ENCODE measurements around the gene C1QTNF5.

C1QTNF5 gene

DNA sequence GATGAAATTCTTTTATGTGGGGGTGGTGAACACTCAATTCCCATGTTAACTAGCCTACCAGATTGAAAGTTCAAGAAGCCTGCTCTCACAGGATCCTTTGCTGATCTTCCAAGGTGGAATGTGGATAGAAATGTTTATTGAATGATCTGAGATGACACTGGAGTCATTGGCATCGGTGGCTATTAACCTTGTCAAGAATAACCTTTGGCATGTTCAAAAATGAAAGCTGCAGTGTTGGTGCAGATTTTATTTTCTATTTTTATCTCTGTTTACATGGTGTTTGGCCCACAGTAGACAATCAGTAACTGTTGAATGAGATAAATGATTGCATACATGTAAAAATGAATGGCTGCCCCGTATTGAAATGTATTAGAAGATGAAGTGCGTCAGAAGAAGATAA is 42.7 kb downstream of the C1QTNF5 start:
- no peak for DNase-seq (ENCODE audit: extremely low read depth in 1 of 2, low read depth in 1 of 2)

DNA sequence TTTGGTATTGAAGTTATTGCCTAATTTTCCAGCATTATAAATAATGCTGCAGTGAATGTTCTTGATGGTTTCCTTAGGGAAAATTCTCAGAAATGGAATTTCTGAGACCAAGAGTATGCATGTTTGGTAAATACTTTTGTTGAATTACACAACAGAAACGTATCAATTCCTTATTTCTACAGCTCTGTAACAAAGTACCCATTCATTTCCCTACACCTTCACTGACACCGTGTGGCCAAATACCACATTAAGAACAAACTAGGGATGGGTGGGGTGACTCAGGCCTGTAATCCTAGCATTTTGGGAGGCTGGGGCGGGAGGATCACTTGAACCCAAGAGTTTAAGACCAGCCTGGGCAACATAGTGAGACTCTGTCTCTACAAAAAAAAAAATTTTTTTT is 45.5 kb downstream of the C1QTNF5 start:
- no peak for DNase-seq (ENCODE audit: extremely low read depth in 1 of 2, low read depth in 1 of 2)

DNA sequence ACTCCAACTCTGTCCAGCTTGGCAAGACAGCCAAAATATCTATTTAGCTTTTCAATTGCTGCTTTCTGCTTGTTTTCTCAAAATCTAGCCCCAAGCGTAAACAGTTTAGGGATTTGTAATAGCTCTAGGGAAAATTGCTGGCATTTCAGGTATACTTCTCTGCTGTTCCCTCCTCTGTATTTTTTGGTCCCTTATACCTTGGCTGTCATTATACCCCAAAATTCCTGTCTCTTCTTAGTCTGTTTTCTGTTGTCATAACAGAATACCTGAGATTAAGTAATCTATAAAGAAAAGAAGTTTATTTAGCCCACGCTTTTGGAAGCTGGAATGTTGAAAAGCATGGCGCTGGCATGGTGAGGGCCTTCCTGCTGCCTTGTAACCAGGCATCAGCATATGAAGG is 47.2 kb downstream of the C1QTNF5 start:
- DNase-seq (ENCODE audit: extremely low read depth in 1 of 2, low read depth in 1 of 2), result no peak

DNA sequence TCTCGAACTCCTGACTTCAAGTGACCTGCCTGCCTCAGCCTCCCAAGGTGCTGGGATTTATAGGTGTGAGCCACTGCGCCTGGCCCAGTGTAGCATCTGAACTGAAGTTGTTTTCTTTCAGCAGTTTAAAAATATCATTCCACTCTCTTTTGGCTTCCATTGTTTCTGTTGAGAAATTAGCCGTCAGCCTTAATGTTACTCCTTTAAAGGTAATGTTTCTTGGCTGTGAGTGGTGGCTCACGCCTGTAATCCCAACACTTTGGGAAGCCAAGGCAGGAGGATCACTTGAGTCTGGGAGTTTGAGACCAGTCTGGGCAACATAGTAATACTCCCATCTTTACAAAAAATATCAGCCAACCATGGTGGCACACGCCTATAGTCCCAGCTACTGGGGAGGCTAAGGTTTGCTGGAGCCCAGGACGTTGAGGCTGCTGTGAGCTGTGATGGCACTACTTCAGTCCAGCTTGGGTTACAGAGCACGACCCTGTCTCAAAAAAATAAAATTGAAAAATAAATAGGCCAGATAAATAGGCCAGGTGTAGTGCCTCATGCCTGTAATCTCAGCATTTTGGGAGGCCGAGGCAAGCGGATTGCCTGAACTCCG is 49.7 kb downstream of the C1QTNF5 start:
- DNase-seq (ENCODE audit: extremely low read depth in 1 of 2, low read depth in 1 of 2), result no peak

All from activated CD8-positive, alpha-beta memory T cell treated with anti-CD3 and anti-CD28 coated beads for 1 hour (primary cell).